ENCODE data around the gene GPR137. TPM values are rescaled to one million over a fixed set of nuclear protein-coding genes. Genes with fewer than 3 reads are reported as not detected.

The GPR137 gene
- total and polyA plus RNA-seq, 4 donors: 6.7 to 22.2 (median 9.0) TPM

DNA sequence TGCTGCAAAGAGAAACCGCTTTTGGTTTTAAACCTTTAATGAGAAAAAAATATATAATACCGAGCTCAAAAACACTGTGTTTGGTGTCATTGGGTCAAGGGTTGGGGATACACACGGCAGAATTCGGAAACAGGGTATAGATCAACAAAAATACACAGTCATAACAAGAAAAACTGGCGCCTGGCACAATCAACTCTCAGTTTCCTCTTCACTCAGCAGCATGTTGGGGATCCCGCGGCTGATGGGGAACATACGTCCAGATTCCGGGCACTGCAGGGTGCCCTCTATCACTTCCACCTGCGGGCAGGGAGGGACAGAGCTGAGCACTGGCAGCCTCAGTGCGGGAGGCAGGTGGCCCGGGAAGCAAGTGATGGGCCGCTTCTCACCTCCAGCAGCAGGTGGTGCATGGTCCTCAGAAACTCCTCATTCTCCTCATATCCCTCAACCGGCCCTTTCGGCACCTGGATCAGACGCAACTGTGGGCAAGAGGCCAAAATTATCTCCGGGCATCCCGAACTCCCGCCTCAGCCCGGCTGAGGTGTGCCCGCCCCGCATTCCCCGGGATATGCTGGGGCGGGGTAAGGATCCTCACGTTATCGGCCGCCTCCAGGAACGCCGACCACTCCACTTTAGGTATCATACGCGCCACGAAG is 31.1 kb downstream of the GPR137 start:
- H3K27me3 ChIP-seq (ENCODE audit: control insufficient read depth in 4 of 4, insufficient read depth in 4 of 4, low read length in 3 of 4): no peaks in the 10 kb centered on the region
- no peak for TF ChIP-seq RXRA (IDR thresholded peaks at IDR 0.05)
- TF ChIP-seq NR2F2 (IDR thresholded peaks at IDR 0.05): no peak
- TF ChIP-seq YY1 (IDR thresholded peaks at IDR 0.05): no peak
- no peak for TF ChIP-seq MAX (IDR thresholded peaks at IDR 0.05)
- no peak for TF ChIP-seq EGR1 (IDR thresholded peaks at IDR 0.05; ENCODE audit: low read depth in 2 of 2)
- TF ChIP-seq HNF4A (conservative IDR thresholded peaks at IDR 0.05): no peak
- peak in 1 of 2 donors; percentile 29 for TF ChIP-seq RAD21 (IDR thresholded peaks at IDR 0.05)
- TF ChIP-seq JUND (IDR thresholded peaks at IDR 0.05): no peak
- no peak for TF ChIP-seq GABPA (IDR thresholded peaks at IDR 0.05 in 1 of 2, conservative IDR thresholded peaks at IDR 0.05 in 1 of 2)
- WGBS: 3% methylated on average over 32 of the region's 32 CpGs
- H3K4me3 ChIP-seq (ENCODE audit: low read depth in 1 of 3, low read length in 3 of 3): peak overlapping the region; percentile 54 to 76 (median 63)
- H3K27ac ChIP-seq (ENCODE audit: low read depth in 1 of 2, low read length in 2 of 2): peak overlapping the region; percentile 93 to 98
- H3K9ac ChIP-seq (ENCODE audit: low read depth in 1 of 2, low read length in 2 of 2): peak overlapping the region; percentile 61 to 77
- H3K36me3 ChIP-seq (ENCODE audit: control insufficient read depth in 4 of 4, insufficient read depth in 3 of 4, low read depth in 1 of 4, low read length in 3 of 4): peaks cover 4 to 41% (median 12%) of the 10 kb centered on the region in 4 donors
- H3K9me3 ChIP-seq (ENCODE audit: control insufficient read depth in 4 of 4, low read length in 3 of 4): no peaks in the 10 kb centered on the region
- peaks cover 5 to 43% (median 32%) of the 10 kb centered on the region in 4 donors for H3K4me1 ChIP-seq (ENCODE audit: control insufficient read depth in 4 of 4, insufficient read depth in 4 of 4, low read length in 3 of 4)
- no peak for DNase-seq (ENCODE audit: low spot score)

- peak within 1 kb of the TSS; percentile 63 to 77 (median 76) for H3K4me3 ChIP-seq (ENCODE audit: low read depth in 1 of 3, low read length in 3 of 3)
- DNase-seq (ENCODE audit: low spot score): peak; percentile 92
- H3K36me3 ChIP-seq (ENCODE audit: control insufficient read depth in 4 of 4, insufficient read depth in 3 of 4, low read depth in 1 of 4, low read length in 3 of 4): peaks cover 4 to 44% (median 12%) of the 10 kb centered on the region in 4 donors
- peak within 1 kb of the TSS; percentile 61 to 77 for H3K9ac ChIP-seq (ENCODE audit: low read depth in 1 of 2, low read length in 2 of 2)
- H3K4me1 ChIP-seq (ENCODE audit: control insufficient read depth in 4 of 4, insufficient read depth in 4 of 4, low read length in 3 of 4): peaks cover 5 to 42% (median 31%) of the 10 kb centered on the region in 4 donors
- peak within 1 kb of the TSS; percentile 93 to 98 for H3K27ac ChIP-seq (ENCODE audit: low read depth in 1 of 2, low read length in 2 of 2)
- TF ChIP-seq HNF4G (IDR thresholded peaks at IDR 0.05) (no peak), MAX (IDR thresholded peaks at IDR 0.05) (peak; percentile 94), EGR1 (IDR thresholded peaks at IDR 0.05; ENCODE audit: low read depth in 2 of 2) (peak in 1 of 2 donors; percentile 68), FOXA1 (IDR thresholded peaks at IDR 0.05) (no peak), SP1 (IDR thresholded peaks at IDR 0.05) (peak; percentile 84), ATF3 (IDR thresholded peaks at IDR 0.05) (no peak), TAF1 (conservative IDR thresholded peaks at IDR 0.05) (no peak), NR2F2 (IDR thresholded peaks at IDR 0.05) (peak; percentile 57), YY1 (IDR thresholded peaks at IDR 0.05) (no peak), GABPA (IDR thresholded peaks at IDR 0.05 in 1 of 2, conservative IDR thresholded peaks at IDR 0.05 in 1 of 2) (peak; percentile 99), REST (IDR thresholded peaks at IDR 0.05) (no peak), HNF4A (conservative IDR thresholded peaks at IDR 0.05) (peak in 1 of 2 donors; percentile 16), FOXA2 (IDR thresholded peaks at IDR 0.05) (peak; percentile 5), JUND (IDR thresholded peaks at IDR 0.05) (peak in 1 of 2 donors; percentile 26), RXRA (IDR thresholded peaks at IDR 0.05) (peak; percentile 82 to 83), RAD21 (IDR thresholded peaks at IDR 0.05) (no peak), ZBTB33 (IDR thresholded peaks at IDR 0.05) (peak; percentile 61)
- TF ChIP-seq, protein P1, sequence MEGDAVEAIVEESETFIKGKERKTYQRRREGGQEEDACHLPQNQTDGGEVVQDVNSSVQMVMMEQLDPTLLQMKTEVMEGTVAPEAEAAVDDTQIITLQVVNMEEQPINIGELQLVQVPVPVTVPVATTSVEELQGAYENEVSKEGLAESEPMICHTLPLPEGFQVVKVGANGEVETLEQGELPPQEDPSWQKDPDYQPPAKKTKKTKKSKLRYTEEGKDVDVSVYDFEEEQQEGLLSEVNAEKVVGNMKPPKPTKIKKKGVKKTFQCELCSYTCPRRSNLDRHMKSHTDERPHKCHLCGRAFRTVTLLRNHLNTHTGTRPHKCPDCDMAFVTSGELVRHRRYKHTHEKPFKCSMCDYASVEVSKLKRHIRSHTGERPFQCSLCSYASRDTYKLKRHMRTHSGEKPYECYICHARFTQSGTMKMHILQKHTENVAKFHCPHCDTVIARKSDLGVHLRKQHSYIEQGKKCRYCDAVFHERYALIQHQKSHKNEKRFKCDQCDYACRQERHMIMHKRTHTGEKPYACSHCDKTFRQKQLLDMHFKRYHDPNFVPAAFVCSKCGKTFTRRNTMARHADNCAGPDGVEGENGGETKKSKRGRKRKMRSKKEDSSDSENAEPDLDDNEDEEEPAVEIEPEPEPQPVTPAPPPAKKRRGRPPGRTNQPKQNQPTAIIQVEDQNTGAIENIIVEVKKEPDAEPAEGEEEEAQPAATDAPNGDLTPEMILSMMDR (IDR thresholded peaks at IDR 0.05; ENCODE audit: low read depth, low read length, missing input control): no peak
- no peaks in the 10 kb centered on the region for H3K27me3 ChIP-seq (ENCODE audit: control insufficient read depth in 4 of 4, insufficient read depth in 4 of 4, low read length in 3 of 4)
- WGBS: under 1% methylated on average over 43 of the region's 43 CpGs
- no peaks in the 10 kb centered on the region for H3K9me3 ChIP-seq (ENCODE audit: control insufficient read depth in 4 of 4, low read length in 3 of 4)
These were observed 31.8 kb downstream of the GPR137 start, which contains the start of gene TRMT112 for GRCh38 chr11:64317325-64317960. TRMT112 (minus strand) TSS chr11:64317559; CDS start chr11:64317526, 33 bp downstream.
